Nephron (organoid): ENCODE results near the gene DCUN1D4.
"Not testable (repeated sequence)": the region's sequence is repeated elsewhere in the genome, so short reads cannot be mapped to it uniquely, and the experiment has no call there.

Experiments
- H3K27ac Mint-ChIP-seq, 3 experiments: 2 replicates each; pipeline ENCODE4 v1.8.0; 2020; ENCODE audit warnings: mixed read lengths in 3 of 3, mild to moderate bottlenecking in 2 of 3, moderate library complexity in 1 of 3
- H3K27me3 Mint-ChIP-seq: 2 replicates; pipeline ENCODE4 v1.8.0; 2021; ENCODE audit warnings: low read depth, mild to moderate bottlenecking, moderate library complexity, mixed read lengths
- H3K36me3 Mint-ChIP-seq: 2 replicates; pipeline ENCODE4 v1.8.0; 2020; ENCODE audit warnings: low read depth, mixed read lengths
- H3K4me1 Mint-ChIP-seq: 2 replicates; pipeline ENCODE4 v1.8.0; 2020; ENCODE audit warnings: mixed read lengths
- H3K4me3 Mint-ChIP-seq, 3 experiments: 2 replicates each; pipeline ENCODE4 v1.8.0; 2020; ENCODE audit warnings: mild to moderate bottlenecking in 3 of 3, mixed read lengths in 3 of 3, moderate library complexity in 2 of 3
- H3K9me3 Mint-ChIP-seq: 2 replicates; pipeline ENCODE4 v1.8.0; 2020; ENCODE audit warnings: mixed read lengths
- TF ChIP-seq, protein P1 (sequence below), 3 experiments: fragments of 200-600 bp; sonication (generic); IDR thresholded peaks; one replicate each; pipeline ENCODE4 v1.5.0; 2021; ENCODE audit warnings: antibody characterized with exemption in 3 of 3; ENCODE audit not compliant: unreplicated experiment in 3 of 3

DCUN1D4 gene

DNA sequence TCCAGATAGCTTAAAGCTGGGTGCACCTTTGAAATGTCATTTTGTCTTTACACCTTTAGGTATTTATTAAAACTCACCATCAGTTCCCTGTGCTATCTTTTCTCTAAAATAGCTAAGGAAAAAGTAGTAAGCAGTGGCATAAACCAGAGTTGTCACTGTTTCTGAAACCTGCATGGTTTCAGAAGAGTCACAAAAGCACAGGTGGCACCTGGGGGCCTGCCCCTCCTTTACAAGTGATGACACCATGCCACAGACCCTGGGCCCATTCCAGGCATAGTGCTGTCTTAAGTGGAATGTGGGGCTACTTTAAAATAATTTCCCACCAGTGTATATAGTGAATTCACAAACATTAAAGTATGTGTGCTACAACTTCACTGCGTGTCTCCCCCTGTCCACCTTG, 47.8 kb downstream of the DCUN1D4 start:
- Mint-ChIP-seq H3K4me1 (peaks cover 5% of the 10 kb centered on the region), H3K4me3 (no peak overlapping the region), H3K27ac (no peak overlapping the region), H3K36me3 (peaks cover 56% of the 10 kb centered on the region), H3K9me3 (no peaks in the 10 kb centered on the region), H3K27me3 (no peaks in the 10 kb centered on the region)
- TF ChIP-seq, protein P1, sequence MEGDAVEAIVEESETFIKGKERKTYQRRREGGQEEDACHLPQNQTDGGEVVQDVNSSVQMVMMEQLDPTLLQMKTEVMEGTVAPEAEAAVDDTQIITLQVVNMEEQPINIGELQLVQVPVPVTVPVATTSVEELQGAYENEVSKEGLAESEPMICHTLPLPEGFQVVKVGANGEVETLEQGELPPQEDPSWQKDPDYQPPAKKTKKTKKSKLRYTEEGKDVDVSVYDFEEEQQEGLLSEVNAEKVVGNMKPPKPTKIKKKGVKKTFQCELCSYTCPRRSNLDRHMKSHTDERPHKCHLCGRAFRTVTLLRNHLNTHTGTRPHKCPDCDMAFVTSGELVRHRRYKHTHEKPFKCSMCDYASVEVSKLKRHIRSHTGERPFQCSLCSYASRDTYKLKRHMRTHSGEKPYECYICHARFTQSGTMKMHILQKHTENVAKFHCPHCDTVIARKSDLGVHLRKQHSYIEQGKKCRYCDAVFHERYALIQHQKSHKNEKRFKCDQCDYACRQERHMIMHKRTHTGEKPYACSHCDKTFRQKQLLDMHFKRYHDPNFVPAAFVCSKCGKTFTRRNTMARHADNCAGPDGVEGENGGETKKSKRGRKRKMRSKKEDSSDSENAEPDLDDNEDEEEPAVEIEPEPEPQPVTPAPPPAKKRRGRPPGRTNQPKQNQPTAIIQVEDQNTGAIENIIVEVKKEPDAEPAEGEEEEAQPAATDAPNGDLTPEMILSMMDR (IDR thresholded peaks at IDR 0.05; ENCODE audit: unreplicated experiment in 3 of 3) = no peak

DNA sequence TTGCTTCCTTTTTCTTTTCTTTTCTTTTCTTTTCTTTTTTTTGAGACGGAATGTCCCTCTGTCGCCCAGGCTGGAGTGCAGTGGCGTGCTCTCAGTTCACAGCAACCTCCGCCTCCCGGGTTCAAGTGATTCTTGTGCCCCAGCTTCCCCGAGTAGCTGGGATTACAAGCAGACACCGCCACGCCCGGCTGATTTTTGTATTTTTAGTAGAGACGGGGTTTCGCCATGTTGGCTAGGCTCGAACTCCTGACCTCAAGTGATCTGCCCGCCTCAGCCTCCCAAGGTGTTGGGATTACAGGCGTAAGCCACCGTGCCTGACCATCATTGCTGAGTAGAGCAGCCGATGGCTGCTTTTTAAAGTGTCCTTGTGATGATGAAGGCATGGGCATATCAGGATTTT, 50.4 kb downstream of the DCUN1D4 start:
- peaks cover 45% of the 10 kb centered on the region for H3K36me3 Mint-ChIP-seq
- H3K27ac Mint-ChIP-seq, H3K9me3 Mint-ChIP-seq, H3K4me1 Mint-ChIP-seq, H3K27me3 Mint-ChIP-seq, H3K4me3 Mint-ChIP-seq: not testable (repeated sequence)

DNA sequence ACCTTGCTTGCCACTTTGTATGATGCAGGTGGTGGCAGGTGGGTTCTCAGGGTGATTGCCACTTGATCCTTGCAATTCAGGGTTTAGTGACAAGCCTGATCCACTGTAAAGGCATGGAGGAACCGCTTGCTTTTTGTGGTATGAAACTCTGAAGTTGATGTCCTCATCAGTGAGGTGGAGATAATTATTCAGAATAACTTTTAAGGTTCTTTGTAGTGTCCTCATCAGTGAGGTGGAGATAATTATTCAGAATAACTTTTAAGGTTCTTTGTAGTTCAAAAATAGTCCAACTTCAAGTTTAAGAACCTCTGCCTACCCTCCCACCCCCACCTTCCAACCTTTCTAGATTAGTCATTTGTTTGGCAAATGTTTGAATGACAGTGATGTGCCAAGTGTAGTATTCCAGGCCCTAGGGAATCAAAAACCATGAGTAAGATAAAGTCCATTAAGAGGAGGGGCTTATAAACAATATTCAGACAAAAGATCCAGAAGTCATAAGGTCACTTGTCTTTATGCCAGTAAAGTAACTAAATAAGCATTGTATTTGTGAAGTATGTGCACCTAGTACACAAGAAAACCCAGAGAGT, 51.2 kb downstream of the DCUN1D4 start:
- Mint-ChIP-seq H3K27ac (no peak overlapping the region), H3K4me3 (no peak overlapping the region), H3K27me3 (no peaks in the 10 kb centered on the region), H3K4me1 (peaks cover 6% of the 10 kb centered on the region), H3K9me3 (no peaks in the 10 kb centered on the region), H3K36me3 (peaks cover 50% of the 10 kb centered on the region)
- TF ChIP-seq, protein P1 (IDR thresholded peaks at IDR 0.05; ENCODE audit: unreplicated experiment in 3 of 3) = no peak

DNA sequence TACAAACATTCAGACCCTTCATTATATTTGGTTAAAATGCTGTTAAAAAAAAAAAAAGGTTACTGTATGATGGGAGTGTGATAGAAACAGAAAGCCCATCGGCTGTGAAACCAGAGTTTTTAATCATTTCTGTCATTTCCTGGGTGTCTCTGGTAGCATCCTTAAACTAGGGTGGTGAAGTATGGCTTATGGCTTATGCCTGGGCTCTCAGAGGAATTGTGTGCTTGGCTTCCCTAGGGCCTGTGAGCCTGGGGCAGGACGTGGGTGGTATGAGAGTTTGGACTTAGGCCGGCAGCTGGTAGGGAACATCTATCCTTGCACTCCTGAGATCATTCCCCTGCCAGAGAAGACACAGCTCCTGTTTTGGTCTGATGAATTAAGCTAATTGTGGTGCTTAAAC, 52.2 kb downstream of the DCUN1D4 start:
- TF ChIP-seq, protein P1 (IDR thresholded peaks at IDR 0.05; ENCODE audit: unreplicated experiment in 3 of 3) = no peak
- H3K36me3 Mint-ChIP-seq = peaks cover 51% of the 10 kb centered on the region
- H3K4me1 Mint-ChIP-seq = peaks cover 9% of the 10 kb centered on the region

DNA sequence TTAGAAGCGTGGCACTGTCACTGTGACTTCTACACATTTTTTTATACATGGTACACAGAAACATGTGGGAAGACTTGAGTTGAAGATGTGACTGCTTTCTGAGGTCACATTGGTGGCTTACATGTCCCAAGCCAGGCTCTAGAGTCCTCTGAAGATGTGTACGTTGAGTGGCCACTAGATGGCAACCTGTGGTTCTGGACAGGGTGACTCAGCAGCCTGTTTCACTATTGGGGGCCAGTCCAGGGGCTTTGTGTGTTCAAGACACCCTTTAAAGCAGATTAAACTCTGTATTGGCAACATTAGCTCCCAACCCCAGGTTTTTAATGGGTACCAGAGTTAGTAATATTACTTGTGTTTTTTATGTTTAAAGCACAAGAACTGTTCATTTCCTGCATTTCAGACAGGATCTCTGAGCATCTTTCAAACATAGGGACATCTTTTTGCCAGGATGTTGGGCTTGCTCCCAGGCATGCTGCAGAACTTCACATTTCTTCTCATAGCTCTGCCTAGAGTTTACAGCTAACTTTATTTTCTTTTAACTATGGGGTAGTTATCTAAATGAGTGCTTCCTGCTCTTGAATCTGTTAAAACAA, 53.0 kb downstream of the DCUN1D4 start:
- Mint-ChIP-seq H3K36me3 (peaks cover 48% of the 10 kb centered on the region), H3K9me3 (no peaks in the 10 kb centered on the region), H3K27ac (peak overlapping the region; percentile 4 to 73 (median 46)), H3K4me1 (peaks cover 9% of the 10 kb centered on the region), H3K27me3 (no peaks in the 10 kb centered on the region), H3K4me3 (no peak overlapping the region)
- TF ChIP-seq, protein P1 (IDR thresholded peaks at IDR 0.05; ENCODE audit: unreplicated experiment in 3 of 3) = peak; percentile 74 to 76 (median 74)

More for the DNA sequence above, 52.2 kb downstream of the DCUN1D4 start:
- Mint-ChIP-seq H3K4me3 (no peak overlapping the region), H3K9me3 (no peaks in the 10 kb centered on the region), H3K27me3 (no peaks in the 10 kb centered on the region), H3K27ac (peak overlapping the region in 2 of 3 experiments; percentile 4 to 51)

DNA sequence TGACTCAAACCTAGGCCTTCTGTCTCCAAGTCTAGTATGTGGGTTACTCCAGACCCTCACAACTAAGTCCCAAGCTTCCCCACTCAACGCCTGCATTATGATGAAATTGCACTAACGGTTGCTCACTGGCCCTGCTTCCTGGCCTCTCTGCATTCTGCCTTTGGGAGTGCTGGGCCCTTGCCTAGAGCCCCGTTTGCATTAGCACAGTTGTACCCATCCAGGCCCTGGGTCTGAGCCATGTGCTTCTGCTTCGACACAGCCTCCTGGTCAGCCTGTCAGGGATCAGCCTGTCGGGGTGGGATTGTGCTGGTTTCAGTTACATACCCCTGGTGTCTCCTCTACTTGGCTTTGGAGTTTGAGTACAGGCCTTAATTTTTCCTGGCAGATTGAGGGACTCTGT, 58.4 kb downstream of the DCUN1D4 start:
- H3K27me3 Mint-ChIP-seq = no peaks in the 10 kb centered on the region
- H3K9me3 Mint-ChIP-seq = no peaks in the 10 kb centered on the region
- peaks cover 5% of the 10 kb centered on the region for H3K4me1 Mint-ChIP-seq
- no peak overlapping the region for H3K27ac Mint-ChIP-seq
- H3K4me3 Mint-ChIP-seq = no peak overlapping the region
- H3K36me3 Mint-ChIP-seq = peaks cover 71% of the 10 kb centered on the region
- TF ChIP-seq, protein P1 (IDR thresholded peaks at IDR 0.05; ENCODE audit: unreplicated experiment in 3 of 3) = no peak
